Measurements from ENCODE around the gene AP2B1.

Gene AP2B1

DNA sequence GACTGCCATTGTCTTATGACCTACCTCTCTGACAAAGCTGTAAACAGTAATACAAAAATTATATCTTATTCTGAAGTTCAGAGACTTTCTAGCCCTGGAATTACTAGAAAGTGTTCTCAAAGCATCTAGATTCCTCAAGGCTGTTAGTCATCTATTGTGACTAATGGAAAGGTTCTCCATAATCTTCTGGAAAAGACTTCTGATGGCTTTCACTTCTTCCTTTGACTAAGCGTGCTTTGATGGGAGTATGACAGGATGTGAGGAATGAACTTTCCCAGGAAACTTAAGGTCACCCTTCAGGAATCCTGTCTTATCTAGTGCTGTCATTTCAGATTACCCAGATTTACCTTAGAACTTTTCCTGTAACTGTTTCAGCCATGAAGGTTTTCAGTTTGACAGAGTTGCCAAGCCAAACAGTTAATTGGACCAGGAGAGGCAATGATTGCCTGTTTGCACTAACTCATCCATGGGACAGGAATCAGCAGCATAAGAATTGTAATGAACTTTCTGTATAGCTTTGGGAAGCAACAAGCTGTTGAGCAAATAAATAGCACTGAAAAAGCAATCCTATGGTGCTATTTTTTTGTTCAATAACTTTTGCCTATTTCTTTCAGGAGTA, 43.5 kb downstream of the AP2B1 start:
- no peak overlapping the region for H3K4me3 ChIP-seq (ENCODE audit: low read depth, low read length)
- TF ChIP-seq, protein P1, sequence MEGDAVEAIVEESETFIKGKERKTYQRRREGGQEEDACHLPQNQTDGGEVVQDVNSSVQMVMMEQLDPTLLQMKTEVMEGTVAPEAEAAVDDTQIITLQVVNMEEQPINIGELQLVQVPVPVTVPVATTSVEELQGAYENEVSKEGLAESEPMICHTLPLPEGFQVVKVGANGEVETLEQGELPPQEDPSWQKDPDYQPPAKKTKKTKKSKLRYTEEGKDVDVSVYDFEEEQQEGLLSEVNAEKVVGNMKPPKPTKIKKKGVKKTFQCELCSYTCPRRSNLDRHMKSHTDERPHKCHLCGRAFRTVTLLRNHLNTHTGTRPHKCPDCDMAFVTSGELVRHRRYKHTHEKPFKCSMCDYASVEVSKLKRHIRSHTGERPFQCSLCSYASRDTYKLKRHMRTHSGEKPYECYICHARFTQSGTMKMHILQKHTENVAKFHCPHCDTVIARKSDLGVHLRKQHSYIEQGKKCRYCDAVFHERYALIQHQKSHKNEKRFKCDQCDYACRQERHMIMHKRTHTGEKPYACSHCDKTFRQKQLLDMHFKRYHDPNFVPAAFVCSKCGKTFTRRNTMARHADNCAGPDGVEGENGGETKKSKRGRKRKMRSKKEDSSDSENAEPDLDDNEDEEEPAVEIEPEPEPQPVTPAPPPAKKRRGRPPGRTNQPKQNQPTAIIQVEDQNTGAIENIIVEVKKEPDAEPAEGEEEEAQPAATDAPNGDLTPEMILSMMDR (IDR thresholded peaks at IDR 0.05; ENCODE audit: low read depth, low read length) = no peak

DNA sequence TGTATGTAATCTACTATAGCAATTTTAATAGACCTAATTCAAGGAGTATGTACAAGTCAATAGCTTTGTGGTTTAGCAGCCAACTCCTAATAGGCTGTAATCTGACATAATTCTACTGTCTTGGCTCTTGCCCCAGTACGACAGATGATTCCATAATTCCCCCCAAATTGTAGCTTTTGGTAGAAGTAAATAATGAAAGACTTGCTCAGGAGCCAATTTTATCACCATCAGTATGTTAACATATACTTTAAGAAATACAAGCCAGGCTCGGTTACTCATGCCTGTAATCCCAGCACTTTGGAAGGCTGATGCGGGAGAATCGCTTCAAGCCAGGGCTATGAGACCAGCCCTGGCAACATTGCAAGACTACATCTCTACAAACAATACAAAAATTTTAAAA, 53.9 kb downstream of the AP2B1 start:
- no peak overlapping the region for H3K4me3 ChIP-seq (ENCODE audit: low read depth, low read length)
- TF ChIP-seq, protein P1 (IDR thresholded peaks at IDR 0.05; ENCODE audit: low read depth, low read length) = no peak

GRCh38 chr17:35645923-35646322, 58.8 kb downstream of the AP2B1 start:
- no peak overlapping the region for H3K4me3 ChIP-seq (ENCODE audit: low read depth, low read length)
- TF ChIP-seq, protein P1 (IDR thresholded peaks at IDR 0.05; ENCODE audit: low read depth, low read length) = no peak

DNA sequence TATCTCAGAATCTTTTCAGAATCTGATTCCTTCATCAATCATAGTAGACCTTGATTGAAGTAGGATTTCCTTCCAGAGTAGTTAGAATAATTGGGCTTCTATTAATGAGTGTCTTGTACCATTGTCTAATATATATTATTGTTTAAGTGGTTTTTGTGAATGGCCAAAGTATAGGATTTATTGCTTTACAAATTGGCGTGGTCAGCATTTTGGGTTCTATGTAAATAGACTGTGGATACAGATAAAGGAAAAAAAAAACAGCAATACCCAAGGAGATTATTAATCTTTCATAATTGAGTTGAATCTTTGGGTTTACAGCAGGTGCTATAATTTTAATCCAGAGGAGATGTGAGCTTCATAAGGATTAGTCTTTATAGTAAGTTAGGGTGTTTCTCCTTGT, 64.3 kb downstream of the AP2B1 start:
- no peak overlapping the region for H3K4me3 ChIP-seq (ENCODE audit: low read depth, low read length)
- TF ChIP-seq, protein P1 (IDR thresholded peaks at IDR 0.05; ENCODE audit: low read depth, low read length) = no peak

GRCh38 chr17:35653619-35654361, 66.7 kb downstream of the AP2B1 start:
- TF ChIP-seq, protein P1 (IDR thresholded peaks at IDR 0.05; ENCODE audit: low read depth, low read length) = no peak
- H3K4me3 ChIP-seq (ENCODE audit: low read depth, low read length) = no peak overlapping the region

- TF ChIP-seq, protein P1 (IDR thresholded peaks at IDR 0.05; ENCODE audit: low read depth, low read length) = no peak
- H3K4me3 ChIP-seq (ENCODE audit: low read depth, low read length) = no peak overlapping the region
These were observed 68.2 kb downstream of the AP2B1 start for GRCh38 chr17:35655303-35655702.

DNA sequence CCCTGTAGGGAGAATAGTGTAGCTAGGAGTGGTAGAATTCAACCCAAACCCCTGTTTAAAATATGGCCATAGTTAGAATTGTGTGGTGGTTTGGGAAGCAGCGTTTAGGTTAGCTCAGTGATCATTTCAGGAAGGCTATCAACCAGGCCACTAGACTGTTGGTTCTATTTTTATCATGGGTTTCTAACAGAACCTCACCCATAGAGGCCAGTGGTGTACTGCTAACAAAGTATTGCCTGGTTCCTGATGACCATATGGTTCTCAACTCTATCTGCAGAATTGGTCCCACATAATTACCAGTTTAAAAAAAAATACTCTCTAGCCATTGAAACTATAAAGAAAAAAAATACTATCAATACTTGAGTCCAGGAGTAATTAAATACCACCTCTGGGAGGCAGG, 73.8 kb downstream of the AP2B1 start:
- H3K4me3 ChIP-seq (ENCODE audit: low read depth, low read length) = no peak overlapping the region
- TF ChIP-seq, protein P1 (IDR thresholded peaks at IDR 0.05; ENCODE audit: low read depth, low read length) = no peak

Measured in WI38 (cell line).